Fibroblast of lung (primary cell): ENCODE data around the gene PTP4A2.

Experiments used
- CTCF ChIP-seq, 2 donors: IDR thresholded peaks in 1 of 2; conservative IDR thresholded peaks in 1 of 2; 1 replicate in 1 of 2; 2 replicates in 1 of 2; pipeline ENCODE4 v1.5.1; 2011 to 2012; ENCODE audit warnings: low read length in 2 of 2, control low read depth in 1 of 2, inconsistent platforms in 1 of 2, low read depth in 1 of 2, mild to moderate bottlenecking in 1 of 2
- EZH2 ChIP-seq: IDR thresholded peaks from 2 replicates; pipeline ENCODE4 v1.5.1; 2012; ENCODE audit warnings: low read length, control low read depth, mild to moderate bottlenecking; ENCODE audit errors: missing control alignments

- TF ChIP-seq CTCF (conservative IDR thresholded peaks at IDR 0.05 in 1 of 2, IDR thresholded peaks at IDR 0.05 in 1 of 2; ENCODE audit: low read depth in 1 of 2, low read length in 2 of 2) (no peak), EZH2 (no peak)
Observed at GRCh38 chr1:31957701-31958674, 19.8 kb upstream of the PTP4A2 start.
